GM18858 (cell line): ENCODE measurements around the gene CRYBG1.
"Not testable (repeated sequence)": the region's sequence is repeated elsewhere in the genome, so short reads cannot be mapped to it uniquely, and the experiment has no call there.

Source experiments
- ATAC-seq: cut with Tn5 transposase; IDR thresholded peaks from one replicate; pipeline ENCODE4 v1.9.1; 2021; ENCODE audit not compliant: unreplicated experiment

The CRYBG1 gene

DNA sequence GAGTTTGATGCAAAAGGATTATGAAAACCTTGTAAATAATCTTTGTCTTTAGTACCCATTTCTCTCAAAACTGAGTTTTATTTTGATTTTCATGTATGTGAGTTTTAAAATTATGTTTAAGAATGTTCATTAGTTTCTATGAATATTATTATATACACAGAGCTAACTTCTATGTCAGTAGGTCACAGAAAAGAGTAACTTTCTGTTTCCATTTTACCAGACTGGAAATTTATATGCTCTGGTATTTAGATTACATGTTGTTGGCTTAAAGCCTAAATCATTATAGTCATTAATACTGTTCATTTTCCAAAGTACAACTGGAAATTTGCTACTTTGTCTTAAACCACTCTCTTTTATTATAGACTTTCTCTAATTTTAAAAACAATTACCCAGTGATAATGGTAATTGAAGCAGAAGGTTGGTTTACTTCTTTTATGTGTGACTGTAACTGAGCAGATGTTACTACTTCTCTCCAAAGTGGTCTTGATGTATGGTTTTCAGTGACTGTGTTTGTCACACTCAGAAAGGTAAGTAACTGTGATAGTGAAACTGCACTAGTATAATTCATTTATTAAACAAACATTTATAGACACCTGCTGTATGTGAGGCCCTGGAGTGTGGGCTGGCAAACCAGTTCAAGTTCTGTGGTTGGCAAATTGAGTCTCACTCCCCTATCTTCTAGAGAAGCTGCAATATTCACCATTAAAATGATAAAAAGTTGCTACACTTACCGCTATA is 13.2 kb downstream of the CRYBG1 start:
- ATAC-seq = no peak

- no peak for ATAC-seq
Measured at GRCh38 chr6:106377061-106377540, 16.6 kb downstream of the CRYBG1 start.

DNA sequence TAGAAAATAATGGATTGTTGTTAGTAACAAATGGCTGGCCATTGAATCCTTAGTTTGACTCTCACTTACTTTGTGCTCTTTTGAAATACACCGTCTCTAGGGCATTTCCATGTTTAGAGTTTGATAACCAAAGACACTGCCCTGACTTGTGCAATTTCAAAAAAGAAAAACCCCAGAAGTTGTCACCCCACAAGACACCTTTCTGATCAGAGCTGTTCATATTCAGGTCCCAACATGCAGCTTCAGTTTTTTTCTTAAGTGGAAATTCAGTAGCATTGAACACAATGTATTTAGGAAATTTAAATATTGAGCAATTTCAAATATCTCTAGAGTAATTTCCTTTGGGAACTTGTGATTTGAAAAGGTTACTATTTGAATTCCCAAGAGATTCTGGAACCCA is 19.4 kb downstream of the CRYBG1 start:
- ATAC-seq = no peak

DNA sequence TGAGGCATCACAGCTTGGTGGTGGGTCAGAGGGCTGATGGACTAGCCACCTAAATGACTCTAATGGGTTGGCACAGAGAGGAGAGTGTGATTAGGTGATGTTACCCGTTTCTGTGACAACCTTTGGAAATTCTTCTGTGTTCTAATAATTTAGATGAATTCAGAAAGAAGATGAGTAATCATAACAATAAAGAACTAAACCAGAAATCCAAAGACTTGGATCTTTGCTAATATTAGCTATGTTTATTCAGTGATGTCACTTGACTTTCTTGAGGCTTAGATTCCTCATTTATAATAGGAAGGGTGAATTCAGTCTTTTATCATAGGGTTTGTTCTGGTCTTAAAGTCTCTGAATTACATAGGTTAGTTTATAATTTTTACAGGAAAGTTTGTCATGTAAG is 19.9 kb downstream of the CRYBG1 start:
- ATAC-seq = no peak

GRCh38 chr6:106381223-106381622 is 20.7 kb downstream of the CRYBG1 start:
- no peak for ATAC-seq

DNA sequence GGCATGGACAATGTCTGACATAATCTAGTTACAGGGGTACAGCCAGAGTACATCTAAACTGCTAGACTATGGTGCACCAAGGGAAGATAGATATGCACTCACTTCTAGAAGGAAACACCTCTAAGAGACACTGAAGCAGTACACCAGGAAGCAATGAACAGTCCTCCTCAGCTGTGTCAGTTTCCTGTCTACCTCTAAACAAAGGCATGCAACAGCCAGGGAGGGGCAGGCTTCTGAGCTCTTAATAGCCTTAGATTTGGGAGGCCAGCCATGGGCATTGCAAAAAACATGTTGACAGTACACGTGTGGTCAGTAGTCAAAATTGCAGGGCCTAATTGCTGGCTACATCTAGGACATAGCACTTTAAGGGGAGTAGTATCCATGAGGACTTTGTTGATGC is 21.4 kb downstream of the CRYBG1 start:
- ATAC-seq = no peak

DNA sequence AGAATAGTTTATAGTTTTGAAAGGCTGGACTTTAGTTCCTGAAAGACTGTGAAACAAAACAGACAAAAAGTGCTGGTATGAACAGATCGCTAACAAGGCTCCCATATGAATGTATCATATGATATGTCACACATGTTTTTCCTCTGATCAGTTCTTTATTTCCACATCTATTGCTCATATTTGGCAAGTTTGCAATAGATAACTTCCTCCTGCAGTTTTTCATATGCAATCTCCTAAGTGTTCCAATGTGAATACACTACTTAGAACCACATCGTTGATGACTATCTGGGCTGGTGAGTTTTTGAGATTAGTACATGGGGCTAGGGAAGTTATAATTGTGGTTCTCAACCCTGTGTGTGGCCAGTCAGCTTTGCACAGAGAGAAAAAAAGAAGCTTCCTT is 23.1 kb downstream of the CRYBG1 start:
- no peak for ATAC-seq

GRCh38 chr6:106385530-106385929 is 25.0 kb downstream of the CRYBG1 start:
- no peak for ATAC-seq

- no peak for ATAC-seq
Measured at GRCh38 chr6:106387875-106388274, 27.4 kb downstream of the CRYBG1 start.

DNA sequence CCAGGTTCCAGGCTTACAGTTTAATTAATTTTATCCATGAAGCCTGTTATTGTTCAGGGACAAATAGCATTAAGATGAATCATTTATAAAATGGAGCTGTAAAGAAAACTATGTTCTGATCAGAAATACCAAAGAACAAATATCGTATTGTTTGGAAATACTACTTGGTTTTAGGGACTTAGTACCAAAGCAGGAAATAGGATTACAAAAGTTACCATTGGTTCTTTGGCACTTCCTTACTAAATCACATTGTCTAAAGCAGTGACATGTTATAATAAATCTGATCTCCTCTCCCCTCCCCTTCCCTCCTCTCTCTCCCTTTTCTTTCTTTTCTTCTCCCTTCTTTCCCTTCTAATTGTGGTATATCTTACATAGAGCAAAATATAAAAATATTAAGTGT is 29.6 kb downstream of the CRYBG1 start:
- no peak for ATAC-seq

DNA sequence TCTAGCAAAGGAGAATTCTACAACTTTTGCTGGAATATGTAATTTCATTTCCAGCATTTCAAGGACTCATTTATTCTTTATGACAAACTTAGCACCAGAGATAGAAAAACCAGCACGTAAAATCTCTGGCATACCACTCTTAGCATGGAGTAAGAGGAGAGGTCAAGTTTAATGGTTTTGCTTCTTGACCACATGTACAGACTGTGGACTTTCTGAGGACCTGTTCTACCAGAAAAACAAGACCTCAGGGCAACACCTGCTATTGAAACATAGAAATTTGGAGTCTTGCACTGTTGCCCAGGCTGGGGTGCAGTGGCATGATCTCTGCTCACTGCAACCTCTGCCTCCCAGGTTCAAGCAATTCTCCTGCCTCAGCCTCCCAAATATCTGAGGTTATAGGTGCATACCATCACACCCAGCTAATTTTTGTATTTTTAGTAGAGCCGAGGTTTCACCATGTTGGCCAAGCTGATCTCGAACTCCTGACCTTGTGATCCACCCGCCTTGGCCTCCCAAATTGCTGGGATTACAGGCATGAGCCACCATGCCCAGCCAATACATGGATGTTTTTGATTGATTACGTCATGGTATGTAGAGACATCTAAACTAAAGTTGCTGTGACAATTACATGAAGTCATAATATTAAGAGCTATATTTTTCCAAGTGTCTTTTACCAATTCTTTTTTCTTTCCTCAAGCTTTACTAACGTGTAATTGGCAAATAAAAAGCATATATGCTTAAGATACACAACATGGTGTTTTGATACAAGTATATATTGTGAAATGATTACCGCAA is 36.1 kb downstream of the CRYBG1 start:
- no peak for ATAC-seq

GRCh38 chr6:106397431-106397830 is 36.9 kb downstream of the CRYBG1 start:
- ATAC-seq = no peak

- ATAC-seq = no peak
Measured at GRCh38 chr6:106398621-106399020, 38.1 kb downstream of the CRYBG1 start.

- ATAC-seq = not testable (repeated sequence)
Measured at GRCh38 chr6:106405044-106405443, 44.5 kb downstream of the CRYBG1 start.

DNA sequence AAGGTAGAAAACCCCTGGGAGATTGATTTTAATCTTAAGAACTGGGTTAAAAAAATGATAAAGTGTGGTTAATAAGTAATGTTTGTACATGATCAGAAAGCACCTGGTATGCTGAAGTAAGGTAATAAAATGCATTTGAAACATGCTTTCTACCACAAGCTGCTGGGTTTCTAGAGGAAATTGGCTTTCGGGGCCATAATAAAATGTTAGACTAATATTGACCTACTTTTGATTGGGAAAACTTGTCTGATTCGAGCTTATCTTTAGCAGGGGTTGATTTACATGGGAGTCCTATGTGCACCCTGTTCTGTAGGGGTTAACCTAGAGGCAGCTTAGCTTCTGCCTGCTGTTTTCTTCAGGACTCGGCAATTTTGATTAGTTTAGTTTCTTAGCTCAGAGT is 50.5 kb downstream of the CRYBG1 start:
- ATAC-seq = no peak

DNA sequence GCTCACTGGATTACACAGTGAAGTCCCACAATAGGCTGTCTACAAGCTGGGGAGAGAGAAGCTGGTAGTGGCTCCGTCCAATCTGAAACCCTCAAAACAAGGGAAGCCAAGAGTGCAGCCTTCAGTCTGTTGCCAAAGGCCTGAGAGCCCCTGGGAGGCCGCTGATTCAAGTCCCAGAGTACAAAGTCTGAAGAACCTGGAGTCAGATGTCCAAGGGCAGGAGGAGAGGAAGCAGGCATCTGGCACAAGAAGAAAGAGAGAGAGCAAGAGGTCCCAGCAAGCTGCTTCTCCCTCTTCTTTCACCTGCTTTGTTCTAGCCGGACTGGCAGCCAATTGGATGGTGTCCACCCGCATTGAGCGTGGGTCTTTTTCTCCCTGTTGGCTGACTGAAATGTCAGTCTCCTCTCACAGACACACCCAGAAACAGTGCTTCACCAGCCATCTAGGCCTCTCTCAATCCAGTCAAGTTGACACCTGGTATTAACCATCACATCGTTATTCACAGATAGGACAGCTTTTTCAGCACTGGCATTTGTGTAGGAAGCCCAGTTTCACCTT is 51.2 kb downstream of the CRYBG1 start:
- no peak for ATAC-seq

- ATAC-seq = no peak
Measured at GRCh38 chr6:106413016-106413415, 52.5 kb downstream of the CRYBG1 start.

GRCh38 chr6:106413722-106414121 is 53.2 kb downstream of the CRYBG1 start:
- no peak for ATAC-seq

GRCh38 chr6:106415921-106416320 is 55.4 kb downstream of the CRYBG1 start:
- ATAC-seq = no peak

DNA sequence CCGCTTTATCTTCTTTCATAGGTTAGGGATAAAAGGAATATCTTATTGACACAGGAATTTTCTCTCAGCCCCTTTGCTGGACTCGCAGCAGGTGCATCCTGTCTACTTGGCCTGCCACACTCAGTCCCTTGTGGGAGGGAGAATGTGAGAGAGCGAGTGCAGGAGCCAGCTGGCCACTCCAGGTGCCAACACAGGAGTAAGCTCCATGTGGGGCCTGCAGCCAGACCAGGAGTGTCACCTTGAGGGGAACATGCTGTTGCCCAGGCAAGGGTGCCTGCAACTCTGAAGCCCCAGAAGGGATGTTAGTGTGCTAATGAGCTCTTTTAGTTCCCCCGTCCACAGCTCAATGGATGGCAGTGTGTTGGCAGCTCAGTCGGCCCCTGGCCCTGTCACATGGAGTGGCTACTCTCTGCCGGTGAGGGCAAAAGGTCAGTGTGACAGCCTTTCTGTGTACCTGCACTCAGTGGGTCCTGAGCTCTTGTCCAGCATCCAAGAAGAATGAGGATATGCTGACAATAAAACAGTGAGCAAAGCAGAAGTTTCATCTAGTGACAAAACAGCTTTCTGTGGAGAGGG is 57.1 kb downstream of the CRYBG1 start:
- no peak for ATAC-seq

DNA sequence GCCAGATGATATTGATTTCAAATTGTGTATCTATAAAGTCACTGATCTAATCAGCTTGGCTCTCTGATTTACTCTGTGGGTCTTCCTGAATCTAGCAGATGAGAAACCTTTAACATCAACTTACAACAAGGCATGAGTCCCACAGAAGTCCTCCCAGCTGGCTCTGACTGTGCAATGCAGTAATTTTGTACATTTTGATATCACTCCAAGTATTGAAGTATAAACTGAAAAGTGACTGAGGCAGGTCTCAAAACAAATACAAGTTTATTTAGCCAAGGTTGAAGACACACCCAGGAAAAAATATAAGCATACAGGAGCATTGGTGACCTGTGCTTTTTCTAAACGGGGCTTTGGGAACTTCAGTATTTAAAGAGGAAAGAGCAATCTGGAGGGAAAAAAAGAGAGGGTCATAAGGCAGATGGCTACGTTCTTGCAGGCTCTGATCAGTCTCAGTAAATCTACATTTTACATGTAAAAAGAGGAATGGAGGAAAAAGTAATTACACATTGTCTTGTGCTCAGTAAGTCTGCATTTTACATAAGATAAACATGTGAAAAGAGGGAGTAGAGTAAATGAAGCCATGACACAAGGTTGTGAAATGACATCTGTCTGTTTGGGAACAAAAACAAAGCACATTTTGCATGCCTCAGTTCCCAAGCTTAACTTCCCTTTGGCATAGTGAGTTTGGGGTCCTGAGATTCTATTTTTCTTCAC is 59.5 kb downstream of the CRYBG1 start:
- no peak for ATAC-seq
